IPS DF 6.9 (cell line): ENCODE data around the gene CHGA.

Experiments used
- DNase-seq: peaks from one replicate; pipeline ENCODE4 v3.0.0-alpha.2; 2013; ENCODE audit warnings: low read depth, low spot score
- H3K27ac ChIP-seq: one replicate; pipeline ENCODE4 v1.5.1; 2013; ENCODE audit warnings: low read length, control low read depth
- H3K27me3 ChIP-seq: 2 replicates; pipeline ENCODE4 v1.6.1; 2013; ENCODE audit warnings: mild to moderate bottlenecking, low read length; ENCODE audit not compliant: control insufficient read depth, insufficient read depth
- H3K36me3 ChIP-seq: 2 replicates; pipeline ENCODE4 v1.6.1; 2013; ENCODE audit warnings: low read length; ENCODE audit not compliant: control insufficient read depth, insufficient read depth
- H3K4me1 ChIP-seq: 2 replicates; pipeline ENCODE4 v1.6.1; 2013; ENCODE audit warnings: low read length; ENCODE audit not compliant: control insufficient read depth, insufficient read depth
- H3K4me3 ChIP-seq: 2 replicates; pipeline ENCODE4 v1.5.1; 2013; ENCODE audit warnings: mild to moderate bottlenecking, low read length
- H3K9me3 ChIP-seq: 2 replicates; pipeline ENCODE4 v1.6.1; 2013; ENCODE audit warnings: low read length, inconsistent platforms; ENCODE audit not compliant: control insufficient read depth, insufficient read depth
- WGBS: extraction: QIAGEN DNeasy Blood & Tissue Kit; methylation state at CpG from one replicate; pipeline ENCODE4 v1.1.7; 2013; ENCODE audit warnings: mixed read lengths, missing lambda C conversion rate; ENCODE audit not compliant: insufficient read length, insufficient coverage; 5-methylcytosine and 5-hydroxymethylcytosine counted together

CHGA gene

DNA sequence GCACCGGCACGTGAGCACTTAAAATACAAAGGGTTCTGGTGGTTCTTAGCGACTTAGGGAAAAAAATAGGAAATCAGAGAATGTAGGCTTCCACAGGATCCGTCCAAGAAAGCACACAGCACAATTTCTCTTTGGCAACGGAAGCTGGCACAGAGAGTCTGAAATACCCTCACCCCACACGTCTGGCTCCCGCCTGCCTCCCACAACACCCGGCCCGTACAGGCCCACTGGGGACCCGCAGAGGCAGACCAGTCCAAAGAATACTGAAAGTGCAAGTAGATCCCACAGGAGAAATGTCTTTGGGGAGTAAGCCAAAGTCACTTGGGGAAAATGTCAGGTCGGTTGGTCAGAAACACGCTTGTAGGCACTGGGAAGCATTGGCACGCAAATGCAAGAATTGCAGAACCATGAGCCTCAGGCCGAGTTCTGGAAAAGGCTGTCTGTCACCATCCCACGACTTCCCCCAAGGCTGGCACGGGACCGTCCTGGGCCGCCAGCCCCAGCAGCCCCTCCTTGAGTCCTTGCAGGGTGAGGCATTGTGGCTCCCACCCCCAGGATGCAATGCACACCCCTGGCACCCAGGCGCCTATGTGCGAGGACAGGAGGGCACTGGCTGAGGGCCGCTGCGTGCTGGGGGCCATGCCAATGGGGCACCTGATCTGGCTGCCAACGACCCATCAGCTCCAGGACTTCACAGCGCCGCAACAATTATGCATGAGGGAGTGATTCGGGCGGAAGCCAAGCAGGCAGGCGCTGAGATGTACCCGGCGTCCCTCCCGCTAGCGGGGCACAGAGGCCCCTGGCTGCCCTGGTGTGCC, 29.7 kb downstream of the CHGA start:
- Histone ChIP-seq H3K36me3 (peaks cover 3% of the 10 kb centered on the region; the same call in 1 of the 2 replicates), H3K27ac (no peak overlapping the region), H3K9me3 (no peaks in the 10 kb centered on the region), H3K4me3 (no peak overlapping the region), H3K4me1 (no peaks in the 10 kb centered on the region; the same call in 1 of the 2 replicates), H3K27me3 (no peaks in the 10 kb centered on the region)
- no CpG with 5 or more reads among the region's 32 CpGs for WGBS
- DNase-seq = no peak

DNA sequence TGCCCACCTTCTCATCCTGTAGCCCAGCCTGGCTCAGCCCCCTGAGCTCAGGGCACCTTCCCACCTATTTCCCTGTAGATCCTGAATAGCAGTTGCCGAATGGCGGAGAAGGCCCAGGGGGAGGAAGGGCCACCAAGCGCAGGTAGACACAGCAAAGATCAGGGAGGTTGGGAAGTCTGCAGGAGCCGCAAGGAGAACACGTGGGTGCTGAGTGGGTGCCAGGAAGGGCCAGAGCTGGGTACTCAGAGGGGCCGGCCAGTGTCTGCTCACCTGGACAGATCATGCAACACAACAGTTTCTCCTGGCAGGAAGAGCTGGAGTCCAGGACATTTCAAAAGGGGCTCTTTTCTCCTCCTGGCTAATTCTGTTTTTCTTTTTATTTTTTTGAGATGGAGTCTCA, 30.6 kb downstream of the CHGA start:
- WGBS = no CpG with 5 or more reads among the region's 6 CpGs
- peaks cover 8% of the 10 kb centered on the region; the same call in 1 of the 2 replicates for H3K36me3 ChIP-seq
- H3K27ac ChIP-seq = no peak overlapping the region
- no peaks in the 10 kb centered on the region for H3K27me3 ChIP-seq
- no peak overlapping the region for H3K4me3 ChIP-seq
- no peak for DNase-seq
- H3K9me3 ChIP-seq = no peaks in the 10 kb centered on the region
- no peaks in the 10 kb centered on the region; the same call in 1 of the 2 replicates for H3K4me1 ChIP-seq

DNA sequence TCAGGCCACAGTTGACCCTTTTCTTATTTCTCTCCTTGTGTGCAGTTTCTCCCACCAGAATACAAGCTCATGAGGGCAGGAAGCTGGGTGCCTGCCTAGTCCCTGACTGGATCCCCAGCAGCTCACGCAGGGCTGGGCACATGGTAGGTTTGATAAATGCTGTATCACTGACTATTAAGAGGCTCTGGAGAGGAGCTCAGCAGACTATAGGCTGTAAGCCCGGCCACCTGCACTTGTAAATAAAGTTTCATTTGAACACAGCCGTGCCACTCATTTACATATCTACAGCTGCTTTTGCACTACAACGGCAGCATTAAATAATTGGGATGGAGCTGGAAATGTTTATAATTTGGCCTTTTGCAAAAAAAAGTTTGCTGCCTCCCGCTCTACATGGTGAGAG, 32.0 kb downstream of the CHGA start:
- H3K36me3 ChIP-seq = peaks cover 8% of the 10 kb centered on the region
- H3K4me1 ChIP-seq = no peaks in the 10 kb centered on the region; the same call in 1 of the 2 replicates
- no peak overlapping the region for H3K27ac ChIP-seq
- no peak overlapping the region for H3K4me3 ChIP-seq
- H3K9me3 ChIP-seq = no peaks in the 10 kb centered on the region
- DNase-seq = no peak
- no CpG with 5 or more reads among the region's 5 CpGs for WGBS
- H3K27me3 ChIP-seq = no peaks in the 10 kb centered on the region

DNA sequence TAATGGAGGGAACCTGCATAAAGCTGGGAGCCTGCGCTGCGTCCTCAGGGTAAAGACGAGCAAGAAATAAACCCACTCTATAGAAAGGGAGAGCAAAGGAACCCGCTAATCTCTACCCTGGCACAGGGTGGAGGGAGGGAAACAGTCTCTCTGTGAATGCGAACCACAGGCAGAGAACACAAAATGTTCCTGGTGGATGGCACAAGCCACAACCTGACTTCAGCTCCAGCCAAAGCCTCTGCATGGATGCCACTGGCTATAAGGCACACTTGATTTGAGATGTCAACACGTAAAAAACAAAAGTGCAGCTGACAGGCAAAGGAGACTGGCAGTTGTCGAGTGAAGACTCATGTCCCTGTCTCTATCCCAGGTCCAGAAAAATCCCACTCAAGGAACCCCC, 32.4 kb downstream of the CHGA start:
- DNase-seq = no peak
- H3K27ac ChIP-seq = no peak overlapping the region
- peaks cover 8% of the 10 kb centered on the region for H3K36me3 ChIP-seq

DNA sequence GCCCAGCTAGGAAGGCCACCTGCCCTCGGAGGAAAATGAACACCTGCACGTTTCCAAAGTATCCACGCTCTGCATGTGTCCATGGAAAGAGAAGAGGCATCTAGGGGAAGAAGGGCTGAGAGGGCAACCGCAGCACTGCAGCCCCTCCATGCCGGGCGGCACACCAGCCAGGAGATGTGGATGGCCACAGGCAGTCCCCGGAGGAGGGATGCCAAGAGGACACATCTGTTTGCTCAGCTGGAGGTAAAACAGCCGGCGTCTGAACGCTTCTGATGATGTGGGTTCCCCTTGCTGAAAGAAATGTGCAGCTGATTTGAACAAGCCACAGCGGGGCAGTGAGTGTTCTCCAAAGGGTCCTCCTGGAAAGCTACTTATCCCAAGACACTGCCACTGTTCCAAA, 34.0 kb downstream of the CHGA start:
- Histone ChIP-seq H3K27ac (no peak overlapping the region), H3K36me3 (peaks cover 8% of the 10 kb centered on the region)
- DNase-seq = no peak

More for the DNA sequence above, 32.4 kb downstream of the CHGA start:
- Histone ChIP-seq H3K9me3 (no peaks in the 10 kb centered on the region), H3K4me3 (no peak overlapping the region), H3K27me3 (no peaks in the 10 kb centered on the region), H3K4me1 (no peaks in the 10 kb centered on the region; the same call in 1 of the 2 replicates)
- WGBS = no CpG with 5 or more reads among the region's 7 CpGs

DNA sequence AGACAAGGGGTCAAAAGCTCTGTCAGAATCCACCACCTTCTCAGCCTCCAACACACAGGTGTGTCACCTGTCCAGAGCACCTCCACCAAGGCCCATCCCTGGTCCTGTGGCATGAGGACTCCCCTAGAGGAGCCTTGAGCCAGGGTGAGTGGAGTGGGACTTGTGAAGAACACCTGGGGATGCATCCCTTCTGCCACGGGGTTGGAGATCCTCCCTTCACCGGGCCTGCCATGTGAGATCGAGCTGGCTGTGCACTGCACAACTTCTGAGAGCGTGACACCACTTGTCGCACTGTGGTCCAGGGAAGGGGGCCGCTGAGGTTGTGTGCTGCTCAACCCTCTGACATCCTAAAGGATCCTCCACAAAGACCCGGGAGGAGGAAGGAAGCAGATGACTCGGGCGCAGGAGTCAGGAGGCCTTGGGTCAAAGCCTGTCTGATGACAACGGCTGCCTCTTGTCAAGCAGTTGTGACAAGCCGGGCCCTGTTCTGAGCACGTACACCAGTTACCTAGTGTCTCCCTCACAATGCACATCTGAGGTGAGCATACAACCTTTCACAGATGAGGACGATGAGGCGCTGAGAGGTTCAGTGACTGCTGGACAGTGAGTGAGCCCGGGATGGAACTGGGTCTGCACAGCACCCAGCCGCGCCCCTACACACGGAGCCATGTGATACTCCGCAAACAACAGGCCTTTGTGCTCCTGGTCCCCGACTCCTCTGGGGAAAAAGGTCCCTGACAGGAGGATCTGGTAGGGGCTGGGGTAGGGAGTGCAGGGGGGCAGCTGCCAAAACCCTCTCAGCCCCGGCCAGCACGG, 35.6 kb downstream of the CHGA start:
- H3K27me3 ChIP-seq = no peaks in the 10 kb centered on the region
- no peak for DNase-seq
- H3K9me3 ChIP-seq = no peaks in the 10 kb centered on the region
- H3K4me1 ChIP-seq = no peaks in the 10 kb centered on the region; the same call in 1 of the 2 replicates
- no CpG with 5 or more reads among the region's 22 CpGs for WGBS
- no peak overlapping the region for H3K27ac ChIP-seq
- H3K36me3 ChIP-seq = peaks cover 8% of the 10 kb centered on the region
- no peak overlapping the region for H3K4me3 ChIP-seq

More for the DNA sequence above, 34.0 kb downstream of the CHGA start:
- WGBS = no CpG with 5 or more reads among the region's 11 CpGs
- no peak overlapping the region for H3K4me3 ChIP-seq
- no peaks in the 10 kb centered on the region for H3K9me3 ChIP-seq
- H3K27me3 ChIP-seq = no peaks in the 10 kb centered on the region
- H3K4me1 ChIP-seq = no peaks in the 10 kb centered on the region; the same call in 1 of the 2 replicates

DNA sequence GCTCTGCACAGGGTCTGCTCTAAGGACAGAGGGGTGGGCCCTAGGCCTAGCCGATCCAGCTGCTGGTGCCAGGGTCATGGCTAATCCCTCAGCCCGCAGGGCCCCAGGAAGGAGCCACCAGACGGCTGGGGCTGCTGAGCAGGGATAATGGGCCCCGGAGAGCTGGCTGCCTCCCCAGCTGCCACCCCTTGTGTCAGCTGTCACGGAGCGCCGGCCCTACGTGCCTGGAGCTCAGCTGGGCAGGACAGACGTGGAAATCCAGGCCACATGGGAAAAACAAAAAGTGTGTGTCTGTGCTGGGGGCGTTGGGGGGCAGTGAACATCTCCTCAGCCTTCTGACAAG, 36.2 kb downstream of the CHGA start:
- Histone ChIP-seq H3K27ac (no peak overlapping the region), H3K27me3 (no peaks in the 10 kb centered on the region), H3K9me3 (no peaks in the 10 kb centered on the region), H3K4me3 (no peak overlapping the region), H3K4me1 (peaks cover 2% of the 10 kb centered on the region; the same call in 1 of the 2 replicates), H3K36me3 (peaks cover 8% of the 10 kb centered on the region)
- WGBS = no CpG with 5 or more reads among the region's 10 CpGs
- no peak for DNase-seq

DNA sequence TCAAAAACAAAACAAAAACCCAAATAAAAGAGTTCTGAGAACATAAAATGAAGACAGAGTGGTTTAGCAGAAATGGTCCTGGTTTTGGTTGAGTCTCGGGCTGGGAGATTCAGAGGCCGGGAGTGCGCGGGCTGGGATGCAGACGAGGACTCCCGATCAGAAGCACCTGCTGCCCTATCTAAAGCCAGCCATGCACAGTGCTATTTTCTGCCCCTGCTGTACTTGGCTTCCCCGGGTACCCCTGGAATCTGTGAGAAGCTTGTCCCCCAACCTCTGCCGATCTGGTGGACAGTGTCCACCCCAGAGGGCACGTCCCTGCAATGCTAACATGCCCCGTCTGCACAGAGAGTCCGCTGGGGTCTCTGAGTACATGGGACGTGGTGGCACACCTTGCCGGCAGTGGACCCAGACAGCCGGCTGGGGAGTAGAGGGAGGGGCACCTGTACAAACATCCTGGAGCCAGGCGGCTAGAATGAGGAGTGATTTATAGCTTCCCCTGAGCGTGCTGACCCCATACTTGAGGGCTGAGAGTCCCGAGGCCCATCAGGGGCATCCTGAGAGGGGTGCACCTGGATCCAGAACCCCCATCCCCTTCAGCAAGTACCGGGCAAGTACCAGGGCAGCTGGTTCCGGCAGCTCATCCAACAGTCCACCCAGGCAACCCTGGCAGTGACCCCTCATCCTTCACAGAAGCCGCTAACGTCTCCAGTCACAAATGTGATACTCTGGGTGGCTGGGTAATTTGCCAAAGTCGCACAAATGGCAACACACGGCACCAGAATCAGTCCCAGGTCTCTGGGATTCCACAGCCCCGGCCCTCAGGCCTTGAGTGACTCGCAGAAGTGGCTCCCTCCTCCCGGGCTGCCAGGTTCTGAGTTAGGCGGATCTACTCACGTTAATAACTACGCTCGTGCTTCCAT, 37.1 kb downstream of the CHGA start:
- Histone ChIP-seq H3K9me3 (no peaks in the 10 kb centered on the region), H3K27ac (no peak overlapping the region), H3K4me1 (peaks cover 2% of the 10 kb centered on the region; the same call in 1 of the 2 replicates), H3K36me3 (peaks cover 8% of the 10 kb centered on the region), H3K27me3 (no peaks in the 10 kb centered on the region), H3K4me3 (no peak overlapping the region)
- WGBS = no CpG with 5 or more reads among the region's 30 CpGs
- no peak for DNase-seq

DNA sequence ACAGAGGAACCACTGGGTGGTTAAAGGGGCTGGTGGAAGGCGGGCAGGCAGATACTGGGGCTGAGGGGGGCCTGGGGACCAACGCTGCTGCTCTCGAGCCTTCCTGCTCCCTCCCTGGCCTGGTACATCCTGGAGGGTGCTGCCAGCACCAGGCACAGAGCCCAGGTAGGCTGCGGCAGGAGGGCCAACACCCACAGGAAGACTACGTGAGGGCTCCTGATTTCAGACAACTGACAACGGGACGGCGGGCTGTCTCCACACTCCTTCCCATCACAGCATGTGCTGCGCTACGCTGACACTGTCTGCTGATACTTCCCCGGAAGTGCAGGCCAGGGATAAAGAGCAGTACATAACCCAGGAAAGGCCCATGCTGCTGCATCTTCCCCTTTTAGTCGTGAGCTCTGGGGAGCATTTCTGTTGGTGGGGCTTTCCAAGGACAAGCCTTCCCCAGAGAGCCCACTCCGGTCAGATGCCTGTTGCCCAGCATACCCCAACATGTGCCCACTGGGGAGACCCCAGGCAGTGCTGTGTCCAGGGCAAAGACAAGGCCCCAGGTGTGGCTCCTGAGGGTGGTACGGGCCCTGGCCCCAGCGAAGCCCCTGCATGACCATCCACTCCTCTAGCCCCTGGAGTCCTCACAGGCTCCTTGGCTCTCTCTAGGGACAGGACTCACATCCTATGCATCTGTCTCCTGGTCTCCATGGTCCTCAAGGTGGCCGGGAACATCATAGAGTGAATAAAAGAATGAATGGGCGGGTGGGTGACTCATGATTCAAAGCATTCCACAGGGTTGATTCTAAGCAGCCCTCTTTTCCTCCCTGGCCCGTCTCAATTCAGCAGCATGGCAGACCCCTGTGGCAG, 38.0 kb downstream of the CHGA start:
- Histone ChIP-seq H3K9me3 (no peaks in the 10 kb centered on the region), H3K27me3 (no peaks in the 10 kb centered on the region), H3K27ac (no peak overlapping the region), H3K4me3 (no peak overlapping the region), H3K4me1 (peaks cover 2% of the 10 kb centered on the region; the same call in 1 of the 2 replicates), H3K36me3 (peaks cover 8% of the 10 kb centered on the region)
- no peak for DNase-seq
- no CpG with 5 or more reads among the region's 18 CpGs for WGBS
